ENCODE measurements around the gene HEATR5A. TPM values are rescaled to one million over a fixed set of nuclear protein-coding genes. Genes with fewer than 3 reads are reported as not detected.

HEATR5A gene
- total and polyA plus RNA-seq, 2 of the 13 experiments (the other 11 are each of a cell fraction or from before 2014, with no cell fraction given), result 36.4 to 105 TPM

DNA sequence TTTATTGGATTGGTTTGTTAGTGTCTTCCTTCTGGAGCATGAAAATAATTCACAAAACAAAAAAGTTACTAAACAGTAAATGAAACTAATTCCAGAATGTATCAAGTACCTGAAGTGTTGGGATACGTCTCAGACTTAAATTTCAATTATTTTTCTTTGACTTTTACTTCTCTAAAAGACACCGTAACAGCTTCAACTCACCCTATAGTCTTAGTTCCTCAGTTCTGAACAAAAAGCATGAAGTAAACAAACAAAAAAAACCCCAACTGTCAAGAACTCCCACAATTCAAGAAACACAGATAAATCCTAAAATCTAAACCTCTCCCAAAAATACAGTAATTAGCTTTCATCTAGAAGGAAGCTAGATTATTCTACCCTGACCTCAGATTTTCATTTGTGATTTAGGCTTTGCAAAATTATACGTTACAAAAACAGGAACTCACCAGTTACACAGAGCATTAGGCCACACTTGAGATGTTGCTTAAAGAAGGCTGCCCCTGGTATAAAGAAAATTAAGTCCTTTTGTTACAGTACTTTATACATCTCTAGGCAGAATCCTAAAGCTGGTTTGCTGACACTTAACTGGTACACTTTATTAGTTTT, 10.2 kb downstream of the HEATR5A start:
- H2AFZ ChIP-seq (ENCODE audit: low read length), result no peak overlapping the region
- H3K4me2 ChIP-seq (ENCODE audit: low read depth, low read length), result no peak overlapping the region
- intact Hi-C loops (cut with micrococcal nuclease; ENCODE audit: unreplicated experiment) (no loop called here), in situ Hi-C loops (cut with HindIII; ENCODE audit: extremely low pct_ligation_motif_present, low pct_unique_long_range_greater_than_20kb) (no loop called here)
- BruUV-seq (replicated peaks), result no TSS peak
- 97% methylated on average over 3 of the region's 3 CpGs for WGBS (ENCODE audit: low lambda C conversion rate)
- no peaks in the 10 kb centered on the region for H4K20me1 ChIP-seq (ENCODE audit: insufficient read depth, low read length)
- peaks cover 26% of the 10 kb centered on the region for H3K4me1 ChIP-seq (ENCODE audit: insufficient read depth, low read length)
- H3K9ac ChIP-seq (ENCODE audit: insufficient read depth, low read depth, low read length), result no peak overlapping the region; the same call in 1 of the 2 replicates
- peaks cover 53% of the 10 kb centered on the region for H3K79me2 ChIP-seq (ENCODE audit: insufficient read depth, low read length)
- H3K27me3 ChIP-seq (ENCODE audit: control insufficient read depth in 1 of 2, insufficient read depth in 2 of 2, low read length in 2 of 2), result no peaks in the 10 kb centered on the region
- TF ChIP-seq ZNF670 (CRISPR knock-in tag; IDR thresholded peaks at IDR 0.05; ENCODE audit: borderline replicate concordance) (no peak), NCOR1 (IDR thresholded peaks at IDR 0.05; ENCODE audit: borderline replicate concordance, low read length) (no peak), ZFP90 (CRISPR knock-in tag; IDR thresholded peaks at IDR 0.05; ENCODE audit: borderline replicate concordance) (no peak), MEIS1 (CRISPR knock-in tag; IDR thresholded peaks at IDR 0.05; ENCODE audit: borderline replicate concordance) (no peak), ARNTL (CRISPR knock-in tag; IDR thresholded peaks at IDR 0.05) (no peak), ZNF790 (CRISPR knock-in tag; IDR thresholded peaks at IDR 0.05; ENCODE audit: borderline replicate concordance) (no peak), HNF4G (IDR thresholded peaks at IDR 0.05; ENCODE audit: borderline replicate concordance, low read depth, low read length) (no peak), HNF4G (CRISPR knock-in tag; IDR thresholded peaks at IDR 0.05; ENCODE audit: borderline replicate concordance, low read depth) (no peak)
- ATAC-seq (no peak), DNase-seq (ENCODE audit: low spot score) (no peak), FAIRE-seq (no peak)
- CTCF ChIA-PET (ENCODE audit: low intra/inter-chr PET ratio, low total read pairs), result no interaction called here
- H3K4me3 ChIP-seq (replicated peaks in 1 of 3; ENCODE audit: insufficient read depth in 1 of 3, low read depth in 2 of 3, low read length in 3 of 3), result no peak overlapping the region
- no peaks in the 10 kb centered on the region for H3K36me3 ChIP-seq (replicated peaks in 1 of 2; ENCODE audit: control insufficient read depth in 1 of 2, insufficient read depth in 2 of 2, low read length in 2 of 2)
- no peak overlapping the region for H3K27ac ChIP-seq (ENCODE audit: extremely low read length, insufficient read depth, low read length)
- POLR2A ChIA-PET, result interaction anchor here (1.0 to 6.2 kb wide), 2 partner anchors 10 to 46 kb away, joined by 3 to 68 read pairs; partner anchors contain the start of gene HEATR5A
- no peaks in the 10 kb centered on the region for H3K9me3 ChIP-seq (ENCODE audit: low read length)

DNA sequence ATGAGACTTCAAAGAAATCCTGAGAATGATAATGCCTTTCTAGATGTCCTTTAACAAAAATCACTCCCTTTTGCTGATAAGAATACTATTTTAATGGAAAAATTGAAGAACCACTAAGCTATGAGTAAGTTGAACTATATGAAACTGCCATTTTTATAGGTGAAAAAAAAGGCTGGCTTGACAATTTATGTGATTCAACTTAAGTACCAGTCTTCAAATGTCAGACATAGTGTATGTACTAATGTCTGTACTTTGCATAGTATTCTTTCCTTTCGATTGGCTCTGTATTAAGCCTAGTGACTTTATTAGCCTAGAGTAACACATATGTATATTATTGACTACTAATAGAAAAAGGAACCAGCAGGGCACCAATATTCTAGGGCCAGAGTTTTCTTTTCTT, 11.9 kb downstream of the HEATR5A start:
- no peak overlapping the region for H3K4me2 ChIP-seq (ENCODE audit: low read depth, low read length)
- H3K27me3 ChIP-seq (ENCODE audit: control insufficient read depth in 1 of 2, insufficient read depth in 2 of 2, low read length in 2 of 2), result no peaks in the 10 kb centered on the region
- intact Hi-C loops (cut with micrococcal nuclease; ENCODE audit: unreplicated experiment), result no loop called here
- BruUV-seq (replicated peaks), result no TSS peak
- H2AFZ ChIP-seq (ENCODE audit: low read length), result no peak overlapping the region
- H3K9ac ChIP-seq (ENCODE audit: insufficient read depth, low read depth, low read length), result no peak overlapping the region
- H3K36me3 ChIP-seq (replicated peaks in 1 of 2; ENCODE audit: control insufficient read depth in 1 of 2, insufficient read depth in 2 of 2, low read length in 2 of 2), result no peaks in the 10 kb centered on the region; a peak in 1 of 5 replicates
- no peaks in the 10 kb centered on the region for H4K20me1 ChIP-seq (ENCODE audit: insufficient read depth, low read length)
- H3K4me3 ChIP-seq (replicated peaks in 1 of 3; ENCODE audit: insufficient read depth in 1 of 3, low read depth in 2 of 3, low read length in 3 of 3), result no peak overlapping the region
- H3K9me3 ChIP-seq (ENCODE audit: low read length), result no peaks in the 10 kb centered on the region
- H3K4me1 ChIP-seq (ENCODE audit: insufficient read depth, low read length), result peaks cover 11% of the 10 kb centered on the region
- in situ Hi-C loops (cut with HindIII; ENCODE audit: extremely low pct_ligation_motif_present, low pct_unique_long_range_greater_than_20kb), result no loop called here
- no peak for TF ChIP-seq ZNF558 (CRISPR knock-in tag; IDR thresholded peaks at IDR 0.05; ENCODE audit: borderline replicate concordance)
- no peak for FAIRE-seq
- 96% methylated on average over 1 of the region's 1 CpG for WGBS (ENCODE audit: low lambda C conversion rate)
- no peak for DNase-seq (ENCODE audit: low spot score)
- peaks cover 46% of the 10 kb centered on the region for H3K79me2 ChIP-seq (ENCODE audit: insufficient read depth, low read length)
- ChIA-PET CTCF (ENCODE audit: low intra/inter-chr PET ratio, low total read pairs) (no interaction called here), POLR2A (interaction anchor here (6.2 kb wide), 1 partner anchor 12 kb away, joined by 68 read pairs; the partner anchor contains the start of gene HEATR5A)
- ATAC-seq, result no peak
- no peak overlapping the region for H3K27ac ChIP-seq (ENCODE audit: extremely low read length, insufficient read depth, low read length)
